GM12872 (cell line): ENCODE data around the gene MTOR.

ENCODE experiments used
- TF ChIP-seq, protein P1 (sequence below): IDR thresholded peaks from 3 replicates; pipeline ENCODE4 v1.5.1; 2011; ENCODE audit warnings: low read depth, mild to moderate bottlenecking, low read length, moderate library complexity; ENCODE audit not compliant: insufficient read depth

The MTOR gene

DNA sequence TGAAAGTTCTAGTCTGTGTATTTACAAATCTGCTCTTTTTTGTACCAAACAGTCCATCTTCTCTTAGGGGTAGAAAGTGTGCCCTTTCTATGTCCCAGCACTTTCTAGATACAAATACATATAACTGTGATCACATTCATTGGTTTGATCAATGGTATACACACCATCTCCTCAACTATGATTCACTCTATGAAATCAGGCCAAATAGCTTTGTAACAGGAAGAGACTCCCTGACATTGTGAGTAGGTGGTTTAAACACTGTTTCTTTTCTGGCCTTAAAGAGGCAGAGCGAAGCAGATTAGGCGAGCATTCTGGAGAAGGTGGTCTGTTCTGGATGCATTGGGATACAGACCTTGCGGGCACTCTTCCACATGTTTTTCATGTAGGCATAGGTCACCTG lies 123.4 kb downstream of the MTOR start:
- TF ChIP-seq, protein P1, sequence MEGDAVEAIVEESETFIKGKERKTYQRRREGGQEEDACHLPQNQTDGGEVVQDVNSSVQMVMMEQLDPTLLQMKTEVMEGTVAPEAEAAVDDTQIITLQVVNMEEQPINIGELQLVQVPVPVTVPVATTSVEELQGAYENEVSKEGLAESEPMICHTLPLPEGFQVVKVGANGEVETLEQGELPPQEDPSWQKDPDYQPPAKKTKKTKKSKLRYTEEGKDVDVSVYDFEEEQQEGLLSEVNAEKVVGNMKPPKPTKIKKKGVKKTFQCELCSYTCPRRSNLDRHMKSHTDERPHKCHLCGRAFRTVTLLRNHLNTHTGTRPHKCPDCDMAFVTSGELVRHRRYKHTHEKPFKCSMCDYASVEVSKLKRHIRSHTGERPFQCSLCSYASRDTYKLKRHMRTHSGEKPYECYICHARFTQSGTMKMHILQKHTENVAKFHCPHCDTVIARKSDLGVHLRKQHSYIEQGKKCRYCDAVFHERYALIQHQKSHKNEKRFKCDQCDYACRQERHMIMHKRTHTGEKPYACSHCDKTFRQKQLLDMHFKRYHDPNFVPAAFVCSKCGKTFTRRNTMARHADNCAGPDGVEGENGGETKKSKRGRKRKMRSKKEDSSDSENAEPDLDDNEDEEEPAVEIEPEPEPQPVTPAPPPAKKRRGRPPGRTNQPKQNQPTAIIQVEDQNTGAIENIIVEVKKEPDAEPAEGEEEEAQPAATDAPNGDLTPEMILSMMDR, result no peak

GRCh38 chr1:11138029-11138428 lies 124.3 kb downstream of the MTOR start:
- TF ChIP-seq, protein P1, result no peak

DNA sequence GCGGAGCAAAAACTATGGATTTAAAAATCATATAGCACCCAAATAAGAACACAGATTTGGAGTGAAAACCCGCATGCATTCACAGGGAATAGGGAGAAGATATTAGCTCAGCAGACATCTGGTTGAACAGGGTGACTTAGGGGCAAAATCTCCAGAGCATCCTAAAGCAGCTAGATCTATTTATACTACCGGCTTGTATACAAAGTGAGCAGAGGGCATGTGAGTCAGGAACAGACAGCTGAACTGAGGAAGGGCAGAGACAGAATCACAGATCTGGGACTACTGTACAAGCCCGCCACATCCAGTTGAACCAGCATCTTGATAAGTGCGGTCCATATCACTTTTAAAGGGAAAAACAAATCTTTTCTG lies 127.5 kb downstream of the MTOR start:
- TF ChIP-seq, protein P1, result no peak

DNA sequence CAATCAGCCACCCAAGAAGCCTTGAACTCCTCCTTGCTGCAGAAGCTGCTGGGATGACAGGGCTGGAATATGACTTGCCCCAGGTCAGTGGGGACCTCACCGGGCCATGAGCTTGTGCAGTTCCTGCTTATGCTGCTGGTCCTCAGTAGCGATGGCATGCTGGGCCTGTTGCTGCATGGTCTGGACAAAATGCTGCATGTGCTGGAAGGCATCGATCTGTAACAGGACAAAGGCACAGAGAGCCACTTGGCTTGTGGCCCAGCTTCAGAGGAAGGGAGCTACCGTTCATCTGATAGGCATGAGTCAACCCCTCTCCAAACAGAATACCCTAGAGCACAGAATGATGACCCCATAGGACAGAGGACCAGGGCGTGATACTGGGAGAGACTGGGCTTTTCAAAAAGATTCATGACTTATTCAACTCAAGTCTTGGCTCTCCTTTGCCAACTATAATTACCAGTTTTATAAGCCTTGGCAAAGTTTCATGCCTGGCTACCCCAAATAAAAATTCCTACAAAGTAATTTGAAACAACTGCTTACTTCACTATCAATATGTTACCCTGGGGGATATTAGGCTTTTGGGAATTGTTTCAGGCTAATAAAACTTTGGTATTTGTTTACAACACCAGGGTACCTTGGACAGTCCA lies 128.0 kb downstream of the MTOR start:
- TF ChIP-seq, protein P1, result no peak

DNA sequence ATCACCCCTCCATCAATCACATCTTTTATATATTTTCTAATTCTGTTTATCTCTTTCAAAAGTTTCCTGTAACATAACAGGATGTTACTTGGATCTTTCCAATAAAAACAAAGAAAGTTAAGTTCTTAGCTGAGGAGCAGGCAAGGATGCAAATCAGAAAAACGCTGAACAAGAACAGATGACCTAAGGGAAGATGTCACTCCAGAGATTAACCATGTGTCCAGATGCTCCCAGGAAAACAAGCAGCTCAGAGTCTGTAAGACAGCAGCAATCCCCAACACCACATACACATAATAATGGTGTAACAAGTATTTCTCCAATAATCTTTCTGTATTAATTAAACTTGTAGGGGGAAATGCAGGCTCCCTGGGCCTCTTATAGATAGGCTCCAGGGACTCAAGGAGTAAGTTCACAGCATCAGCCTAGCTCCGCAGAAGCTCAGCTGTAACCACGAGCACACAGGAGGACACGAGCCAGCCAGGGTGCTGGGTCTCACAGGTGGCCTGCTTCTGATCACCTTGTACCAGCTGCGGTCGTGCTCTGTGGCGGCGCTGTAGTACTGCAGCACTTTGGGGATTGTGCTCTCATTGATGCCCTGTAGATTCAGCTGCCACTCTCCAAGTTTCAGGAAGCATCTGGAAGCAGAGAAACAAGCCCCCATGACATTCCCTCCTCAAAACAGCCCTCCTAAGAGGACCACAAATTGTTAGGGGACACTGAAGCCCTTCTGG lies 129.6 kb downstream of the MTOR start:
- TF ChIP-seq, protein P1, result no peak

DNA sequence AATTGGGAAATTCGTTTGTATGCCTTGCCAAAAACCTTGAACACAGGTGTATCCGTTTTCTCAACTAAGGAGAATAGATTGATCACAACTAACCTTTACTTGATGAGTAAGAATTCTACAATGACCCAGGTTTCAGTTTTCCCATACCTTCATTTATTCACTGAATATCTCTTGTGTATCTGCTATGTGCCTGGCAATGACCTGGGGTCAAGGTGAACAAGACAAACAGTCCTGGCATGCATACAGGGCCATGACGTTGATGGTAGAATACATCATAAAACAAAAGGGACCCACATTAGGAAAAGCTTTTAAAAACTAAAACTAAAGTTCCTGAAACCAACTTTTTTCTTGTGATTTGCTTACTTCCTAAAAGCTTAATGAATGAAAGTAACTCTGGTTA lies 130.5 kb downstream of the MTOR start:
- TF ChIP-seq, protein P1, result no peak

GRCh38 chr1:11130406-11130805 lies 131.9 kb downstream of the MTOR start:
- TF ChIP-seq, protein P1, result no peak
